Measurements from ENCODE around the gene KAZN. TPM values are rescaled to one million over a fixed set of nuclear protein-coding genes. Genes with fewer than 3 reads are reported as not detected.
"Not testable (repeated sequence)": the region's sequence is repeated elsewhere in the genome, so short reads cannot be mapped to it uniquely, and the experiment has no call there.

Gene KAZN
- total RNA-seq, 1 donor from 2014 or later, result 1.1 TPM

DNA sequence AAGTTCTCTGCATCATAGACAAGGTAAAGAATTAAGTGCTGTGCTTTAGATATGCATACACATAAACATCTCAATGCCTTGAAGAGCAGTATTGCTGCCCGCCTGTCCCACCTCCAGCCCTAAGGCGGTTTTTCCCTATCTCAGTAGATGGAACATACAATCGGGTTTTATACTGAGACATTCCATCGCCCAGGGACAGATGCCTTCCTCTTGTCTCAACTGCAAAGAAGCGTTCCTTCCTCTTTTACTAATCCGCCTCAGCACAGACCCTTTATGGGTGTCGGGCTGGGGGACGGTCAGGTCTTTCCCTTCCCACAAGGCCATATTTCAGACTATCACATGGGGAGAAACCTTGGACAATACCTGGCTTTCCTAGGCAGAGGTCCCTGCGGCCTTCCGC is 537.1 kb downstream of the KAZN start:
- H3K4me1 Mint-ChIP-seq; H3K36me3 Mint-ChIP-seq (ENCODE audit: low read depth); DNase-seq; H3K27ac Mint-ChIP-seq; H3K9me3 Mint-ChIP-seq; H3K4me3 Mint-ChIP-seq; intact Hi-C loops (cut with micrococcal nuclease): not testable (repeated sequence)
- H3K27me3 Mint-ChIP-seq, result peaks cover 56% of the 10 kb centered on the region

DNA sequence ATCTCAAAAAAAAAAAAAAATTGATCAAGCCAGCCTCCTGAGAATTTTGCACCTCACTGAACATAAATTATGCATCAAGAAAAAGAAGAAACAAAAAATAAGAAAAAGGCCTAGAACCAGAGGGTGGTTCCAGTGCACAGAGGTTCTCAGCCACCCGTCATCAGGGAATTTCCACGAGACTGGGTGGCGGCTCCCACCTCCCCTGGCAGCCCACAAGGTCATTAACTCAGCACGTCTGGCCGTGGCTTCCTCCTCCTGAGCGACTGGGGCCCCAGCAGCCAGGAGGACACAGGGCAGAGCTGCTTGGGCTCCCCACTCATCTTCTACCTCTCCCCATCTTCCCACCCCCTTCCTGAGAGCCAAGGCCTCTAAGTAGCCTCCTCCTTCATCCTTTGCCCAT is 539.3 kb downstream of the KAZN start:
- no peak overlapping the region for H3K4me3 Mint-ChIP-seq
- DNase-seq, result no peak
- peaks cover 57% of the 10 kb centered on the region for H3K27me3 Mint-ChIP-seq
- intact Hi-C loops (cut with micrococcal nuclease), result no loop called here
- no peaks in the 10 kb centered on the region for H3K36me3 Mint-ChIP-seq (ENCODE audit: low read depth)
- H3K9me3 Mint-ChIP-seq, result no peaks in the 10 kb centered on the region
- no peak overlapping the region for H3K27ac Mint-ChIP-seq
- peaks cover 13% of the 10 kb centered on the region for H3K4me1 Mint-ChIP-seq

DNA sequence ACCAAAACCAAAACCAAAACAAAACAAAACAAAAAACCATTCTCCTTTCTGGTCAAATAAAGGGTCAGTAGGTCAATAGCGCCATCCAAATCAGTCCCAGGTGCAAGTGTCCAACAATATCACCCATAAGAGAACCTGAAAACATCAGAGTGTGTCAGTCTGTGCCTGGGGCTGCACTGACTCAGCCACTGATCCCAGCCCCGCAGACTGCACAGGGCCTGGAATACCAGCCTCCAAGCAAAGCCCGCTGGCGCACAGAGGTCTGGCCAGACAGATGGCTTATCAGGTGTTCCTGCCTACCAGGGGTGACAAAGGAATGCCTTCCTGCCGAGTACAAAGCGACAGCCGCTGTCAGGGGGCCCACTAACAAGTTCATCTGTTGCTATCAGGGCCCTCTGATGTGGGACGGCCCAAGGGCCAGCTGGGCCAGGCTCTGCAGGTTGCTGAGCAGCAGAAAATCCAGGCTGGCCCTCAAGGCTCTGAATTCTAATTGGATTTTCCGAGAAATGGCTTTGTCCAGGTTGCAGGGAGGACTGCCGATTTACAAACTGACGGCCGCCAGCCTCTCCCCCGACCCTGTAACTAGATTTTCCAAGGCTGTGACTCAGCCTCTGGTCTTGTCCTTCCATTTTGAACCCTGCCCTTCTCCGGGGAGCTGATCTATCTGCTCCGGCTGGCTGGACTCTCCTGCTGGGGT is 541.3 kb downstream of the KAZN start:
- H3K27ac Mint-ChIP-seq, result no peak overlapping the region
- H3K9me3 Mint-ChIP-seq, result no peaks in the 10 kb centered on the region
- no peaks in the 10 kb centered on the region for H3K36me3 Mint-ChIP-seq (ENCODE audit: low read depth)
- peaks cover 55% of the 10 kb centered on the region for H3K27me3 Mint-ChIP-seq
- no peak for DNase-seq
- H3K4me3 Mint-ChIP-seq, result no peak overlapping the region
- peaks cover 13% of the 10 kb centered on the region for H3K4me1 Mint-ChIP-seq
- intact Hi-C loops (cut with micrococcal nuclease), result no loop called here

DNA sequence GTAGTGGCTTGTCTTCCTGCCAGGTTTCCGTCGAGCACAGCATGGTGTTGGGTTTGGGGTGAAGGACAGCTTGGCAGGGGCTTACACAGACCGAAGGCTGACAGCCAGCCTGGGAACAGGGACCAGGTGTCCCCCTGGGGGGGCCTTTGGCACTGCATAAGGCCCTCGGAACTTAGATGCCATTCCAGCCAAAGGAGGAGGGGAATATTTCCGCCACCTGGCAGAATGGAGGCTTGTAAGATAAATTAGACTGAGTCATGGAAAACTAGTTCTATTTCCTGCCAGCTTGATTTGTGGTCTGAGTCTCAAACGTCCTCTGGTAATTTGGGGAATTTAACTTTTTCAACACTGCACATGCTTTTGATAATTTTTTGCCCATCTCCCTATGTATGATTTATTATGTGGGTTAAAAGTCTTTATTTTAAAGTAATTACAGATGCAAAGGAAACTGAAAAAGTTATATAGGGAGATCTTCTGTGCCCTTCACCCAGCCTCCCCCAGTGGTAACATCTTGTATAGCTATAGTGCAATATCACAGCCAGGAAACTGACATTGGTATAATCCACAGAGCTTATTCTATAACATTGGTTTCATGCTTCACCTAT is 543.6 kb downstream of the KAZN start:
- H3K4me1 Mint-ChIP-seq, result peaks cover 13% of the 10 kb centered on the region

DNA sequence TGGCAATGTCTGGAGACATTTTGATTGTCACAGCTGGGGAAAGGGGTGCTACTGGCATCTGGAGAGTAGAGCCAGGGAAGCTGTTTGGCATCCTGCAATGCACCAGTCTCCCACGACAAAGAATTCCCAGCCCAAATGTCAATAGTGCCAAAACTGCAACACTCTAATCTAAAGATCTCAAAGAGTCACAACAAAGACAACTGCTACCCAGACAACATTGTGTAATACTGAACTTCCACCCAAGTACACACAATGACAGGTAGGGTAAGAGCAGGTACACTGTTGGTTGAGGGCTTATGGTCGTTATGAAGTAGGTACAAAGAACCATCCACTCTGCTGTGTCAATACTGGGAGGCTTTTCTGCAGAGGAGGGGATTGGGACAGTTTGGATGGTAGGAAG is 546.8 kb downstream of the KAZN start:
- Mint-ChIP-seq H3K27me3 (peaks cover 57% of the 10 kb centered on the region), H3K9me3 (no peaks in the 10 kb centered on the region), H3K36me3 (ENCODE audit: low read depth) (no peaks in the 10 kb centered on the region), H3K27ac (no peak overlapping the region), H3K4me1 (peaks cover 5% of the 10 kb centered on the region), H3K4me3 (no peak overlapping the region)
- intact Hi-C loops (cut with micrococcal nuclease), result no loop called here
- DNase-seq, result no peak

More for the DNA sequence above, 543.6 kb downstream of the KAZN start:
- H3K27me3 Mint-ChIP-seq, result peaks cover 56% of the 10 kb centered on the region
- intact Hi-C loops (cut with micrococcal nuclease), result no loop called here
- H3K4me3 Mint-ChIP-seq, result no peak overlapping the region
- DNase-seq, result no peak
- no peaks in the 10 kb centered on the region for H3K9me3 Mint-ChIP-seq
- H3K27ac Mint-ChIP-seq, result no peak overlapping the region
- no peaks in the 10 kb centered on the region for H3K36me3 Mint-ChIP-seq (ENCODE audit: low read depth)

DNA sequence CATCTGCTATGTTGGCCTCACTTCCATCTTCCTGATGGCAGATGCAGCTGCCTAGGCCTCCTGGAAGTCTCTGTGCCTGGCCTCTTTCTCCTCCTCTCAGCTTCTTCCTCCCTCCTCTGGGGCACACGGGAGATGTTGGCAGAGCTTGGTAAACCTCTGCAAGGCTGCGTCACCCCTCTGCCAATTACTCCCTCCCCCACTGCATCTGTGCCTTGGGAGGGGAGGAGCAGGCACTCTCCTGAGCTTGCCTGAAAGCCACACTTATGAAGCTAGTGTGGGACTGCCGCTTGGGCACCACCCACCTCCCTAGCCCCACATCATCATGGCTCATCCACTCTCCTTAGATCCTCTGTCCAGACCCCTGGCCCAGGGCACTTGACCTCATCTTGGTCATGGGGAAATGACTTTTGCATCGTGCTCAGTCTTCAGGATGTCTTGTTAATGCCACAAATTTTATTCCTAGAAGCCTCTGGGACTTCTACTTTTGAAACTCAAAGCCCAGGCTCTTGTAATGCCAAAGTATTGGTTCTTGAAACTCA is 547.7 kb downstream of the KAZN start:
- no peak for DNase-seq
- H3K4me3 Mint-ChIP-seq, result no peak overlapping the region
- peaks cover 5% of the 10 kb centered on the region for H3K4me1 Mint-ChIP-seq
- H3K27ac Mint-ChIP-seq, result no peak overlapping the region
- no peaks in the 10 kb centered on the region for H3K36me3 Mint-ChIP-seq (ENCODE audit: low read depth)
- peaks cover 60% of the 10 kb centered on the region for H3K27me3 Mint-ChIP-seq
- intact Hi-C loops (cut with micrococcal nuclease), result no loop called here
- H3K9me3 Mint-ChIP-seq, result no peaks in the 10 kb centered on the region

DNA sequence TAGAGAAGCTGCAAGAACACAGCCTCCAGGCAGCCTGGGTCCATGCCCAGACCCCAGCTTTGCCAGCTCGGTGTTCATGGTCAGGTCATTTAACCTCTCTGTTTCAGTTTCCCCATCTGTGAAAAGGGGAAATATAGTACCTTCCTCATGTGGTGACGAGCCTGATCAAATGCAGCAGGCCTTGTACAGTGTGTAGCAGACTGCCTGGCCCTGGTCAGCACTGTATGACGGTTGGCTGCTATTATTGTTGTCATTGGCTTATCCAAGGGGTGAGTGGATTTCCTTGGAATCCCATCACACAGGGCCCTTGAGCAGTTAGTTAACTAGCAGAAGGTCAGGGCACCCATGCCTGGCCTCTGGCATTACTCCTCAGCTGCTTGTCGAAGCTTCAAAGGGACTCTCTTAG is 548.5 kb downstream of the KAZN start:
- no peaks in the 10 kb centered on the region for H3K36me3 Mint-ChIP-seq (ENCODE audit: low read depth)
- H3K4me3 Mint-ChIP-seq, result no peak overlapping the region
- DNase-seq, result no peak
- H3K27ac Mint-ChIP-seq, result no peak overlapping the region
- intact Hi-C loops (cut with micrococcal nuclease), result no loop called here
- H3K9me3 Mint-ChIP-seq, result no peaks in the 10 kb centered on the region
- peaks cover 3% of the 10 kb centered on the region for H3K4me1 Mint-ChIP-seq
- H3K27me3 Mint-ChIP-seq, result peaks cover 66% of the 10 kb centered on the region

DNA sequence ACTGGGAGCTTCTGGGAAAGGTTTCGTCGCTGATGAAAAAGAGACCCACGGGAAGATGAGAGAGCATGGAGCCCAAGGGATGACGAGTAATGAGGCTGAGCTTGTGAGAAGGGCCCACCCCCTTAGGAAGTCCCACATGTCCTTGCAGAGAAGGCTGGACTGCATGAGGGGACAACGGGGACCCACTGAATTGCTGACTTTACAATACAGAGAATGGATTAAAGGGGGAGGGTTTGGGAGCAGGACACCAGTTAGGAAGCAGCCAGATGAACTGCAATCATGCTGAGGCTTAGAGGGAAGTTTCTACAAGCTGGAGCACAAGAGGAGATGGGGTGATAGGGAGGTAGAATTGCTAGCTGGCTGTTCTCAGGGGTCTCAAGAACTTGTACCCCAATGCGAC is 549.5 kb downstream of the KAZN start:
- H3K4me1 Mint-ChIP-seq, result peaks cover 5% of the 10 kb centered on the region
- H3K27ac Mint-ChIP-seq, result no peak overlapping the region
- H3K27me3 Mint-ChIP-seq, result peaks cover 65% of the 10 kb centered on the region
- intact Hi-C loops (cut with micrococcal nuclease), result no loop called here
- no peak overlapping the region for H3K4me3 Mint-ChIP-seq
- H3K9me3 Mint-ChIP-seq, result no peaks in the 10 kb centered on the region
- H3K36me3 Mint-ChIP-seq (ENCODE audit: low read depth), result no peaks in the 10 kb centered on the region
- no peak for DNase-seq

DNA sequence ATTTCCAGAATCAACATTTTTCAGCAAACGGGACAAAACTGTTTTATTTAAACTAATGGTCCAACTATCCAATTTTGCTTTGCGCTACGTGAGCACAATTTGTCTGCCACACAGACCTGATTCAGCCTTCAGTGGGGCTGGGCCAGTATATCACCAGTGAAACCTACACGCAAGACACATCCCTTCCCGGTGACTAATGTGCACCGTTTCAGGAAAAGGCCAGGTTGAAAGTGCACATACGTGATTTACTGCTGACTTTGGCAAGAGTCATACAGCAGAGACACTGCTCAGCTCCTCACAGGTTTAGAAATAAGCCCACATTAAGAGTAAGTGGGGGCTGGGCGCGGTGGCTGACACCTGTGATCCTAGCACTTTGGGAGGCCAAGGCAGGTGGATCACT is 550.0 kb downstream of the KAZN start:
- H3K27me3 Mint-ChIP-seq, result peaks cover 63% of the 10 kb centered on the region
- H3K4me3 Mint-ChIP-seq, result no peak overlapping the region
- H3K36me3 Mint-ChIP-seq (ENCODE audit: low read depth), result no peaks in the 10 kb centered on the region

DNA sequence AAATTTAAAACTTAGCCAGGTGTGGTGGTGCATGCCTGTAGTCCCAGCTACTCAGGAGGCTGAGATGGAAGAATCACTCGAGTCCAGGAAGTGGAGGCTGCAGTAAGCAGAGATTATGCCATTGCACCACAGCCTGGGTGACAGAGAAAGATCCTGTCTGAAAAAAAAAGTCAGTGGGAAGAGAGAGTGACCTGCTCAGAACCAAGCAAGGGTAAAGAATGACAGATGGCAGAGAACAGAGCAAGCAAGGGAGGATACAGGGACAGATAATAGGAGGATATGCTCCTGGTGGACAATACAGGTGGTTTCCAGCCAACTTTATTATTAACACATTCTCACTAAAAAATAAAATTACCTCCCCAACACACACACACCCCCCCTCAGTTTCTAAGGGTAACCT is 550.5 kb downstream of the KAZN start:
- H3K36me3 Mint-ChIP-seq (ENCODE audit: low read depth), result no peaks in the 10 kb centered on the region
- no peak for DNase-seq

More for the DNA sequence above, 550.0 kb downstream of the KAZN start:
- peaks cover 5% of the 10 kb centered on the region for H3K4me1 Mint-ChIP-seq
- H3K27ac Mint-ChIP-seq, result no peak overlapping the region
- no peaks in the 10 kb centered on the region for H3K9me3 Mint-ChIP-seq
- no peak for DNase-seq
- intact Hi-C loops (cut with micrococcal nuclease), result no loop called here

DNA sequence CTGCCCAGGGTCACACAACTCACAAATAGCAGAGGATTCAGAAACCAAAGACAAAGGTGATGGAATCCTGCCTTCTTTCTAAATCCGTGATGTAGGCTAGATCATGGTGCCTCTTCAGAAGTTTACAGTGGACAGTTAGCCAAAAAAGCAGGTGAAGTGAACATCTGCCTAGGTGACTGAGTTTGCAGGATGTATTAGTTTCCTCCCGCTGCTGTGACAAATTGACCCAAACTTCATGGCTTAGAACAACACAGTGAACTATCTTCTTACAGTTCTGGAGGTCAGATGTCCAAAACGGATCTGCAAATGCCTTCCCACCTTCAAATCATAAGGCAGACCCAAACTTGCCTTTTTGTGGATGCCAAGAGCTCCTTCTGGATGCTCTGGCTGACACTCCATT is 551.9 kb downstream of the KAZN start:
- Mint-ChIP-seq H3K4me1 (peaks cover 7% of the 10 kb centered on the region), H3K9me3 (no peaks in the 10 kb centered on the region), H3K27ac (no peak overlapping the region), H3K4me3 (no peak overlapping the region), H3K27me3 (peaks cover 62% of the 10 kb centered on the region), H3K36me3 (ENCODE audit: low read depth) (no peaks in the 10 kb centered on the region)
- intact Hi-C loops (cut with micrococcal nuclease), result loop anchor here (10.0 kb wide), 1 partner anchor 124 kb away; no protein-coding TSS in a partner anchor
- DNase-seq, result no peak

More for the DNA sequence above, 550.5 kb downstream of the KAZN start:
- peaks cover 5% of the 10 kb centered on the region for H3K4me1 Mint-ChIP-seq
- no peak overlapping the region for H3K27ac Mint-ChIP-seq
- intact Hi-C loops (cut with micrococcal nuclease), result no loop called here
- H3K27me3 Mint-ChIP-seq, result peaks cover 62% of the 10 kb centered on the region
- H3K9me3 Mint-ChIP-seq, result no peaks in the 10 kb centered on the region
- no peak overlapping the region for H3K4me3 Mint-ChIP-seq

DNA sequence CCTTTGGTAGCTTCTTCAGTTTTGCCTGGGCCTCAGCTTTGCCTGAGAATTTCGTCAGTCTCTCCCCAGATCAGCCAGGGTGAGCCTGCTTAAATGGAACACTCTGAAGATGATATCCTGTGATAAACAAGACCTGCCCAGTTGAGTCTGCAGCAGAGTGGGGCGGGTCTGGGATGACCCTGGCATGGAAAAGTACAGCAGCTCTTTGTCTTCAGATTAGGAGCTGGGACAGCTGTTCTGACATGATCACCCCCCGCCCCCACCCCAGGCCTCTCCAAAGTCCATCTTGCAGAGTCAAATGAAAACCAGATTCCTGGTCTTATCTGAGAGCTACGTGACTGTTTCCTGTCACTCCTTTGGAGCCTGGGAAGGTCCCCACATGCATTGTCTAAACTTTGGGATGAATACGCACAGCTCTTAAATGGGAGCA is 552.9 kb downstream of the KAZN start:
- intact Hi-C loops (cut with micrococcal nuclease), result loop anchor here (10.0 kb wide), 1 partner anchor 123 kb away; no protein-coding TSS in a partner anchor
- no peak for DNase-seq
- Mint-ChIP-seq H3K27ac (no peak overlapping the region), H3K27me3 (peaks cover 62% of the 10 kb centered on the region), H3K9me3 (no peaks in the 10 kb centered on the region), H3K36me3 (ENCODE audit: low read depth) (no peaks in the 10 kb centered on the region), H3K4me3 (no peak overlapping the region), H3K4me1 (peaks cover 17% of the 10 kb centered on the region)

DNA sequence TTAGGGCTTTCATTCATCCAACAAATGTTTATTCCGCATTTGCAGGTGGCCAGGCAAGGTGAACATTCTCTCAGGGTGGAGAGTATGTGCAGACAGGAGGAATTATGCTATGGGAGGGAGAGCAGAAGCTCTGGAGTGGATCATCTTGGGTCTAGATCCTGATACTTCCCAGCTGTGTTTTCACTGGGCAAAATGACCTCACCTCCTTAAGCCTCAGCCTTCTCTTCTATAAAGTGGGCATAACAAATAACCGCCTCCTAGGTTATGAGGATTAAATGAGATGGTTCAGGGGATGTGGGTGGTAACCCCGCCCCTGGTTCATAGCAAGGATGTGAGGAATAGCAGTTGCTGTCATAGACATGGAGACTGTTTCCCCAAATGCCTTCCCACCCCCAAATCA is 553.4 kb downstream of the KAZN start:
- Mint-ChIP-seq H3K9me3 (no peaks in the 10 kb centered on the region), H3K36me3 (ENCODE audit: low read depth) (no peaks in the 10 kb centered on the region), H3K27me3 (peaks cover 59% of the 10 kb centered on the region), H3K4me1 (peaks cover 22% of the 10 kb centered on the region), H3K27ac (no peak overlapping the region), H3K4me3 (no peak overlapping the region)
- DNase-seq, result no peak
- intact Hi-C loops (cut with micrococcal nuclease), result loop anchor here (10.0 kb wide), 1 partner anchor 123 kb away; no protein-coding TSS in a partner anchor

Data from activated CD4-positive, alpha-beta T cell treated with anti-CD3 and anti-CD28 coated beads, Interleukin-2, amount 10 ng/mL, durations not matched to agents 24 days and 14 days (primary cell).